Uterus (tissue), 2 donors: ENCODE results near the gene DNAJC21.

Experiments
- CTCF ChIP-seq, 4 experiments: fragments of 200-600 bp in 2 of 4; fragments of 450-650 bp in 2 of 4; sonication (generic) in 2 of 4; IDR thresholded peaks; one replicate each; pipeline ENCODE4 v1.5.1; 2016 to 2019; ENCODE audit warnings: antibody characterized with exemption in 4 of 4, mild to moderate bottlenecking in 2 of 4, moderate library complexity in 1 of 4
- POLR2A ChIP-seq, 2 donors: fragments of 450-650 bp; IDR thresholded peaks; one replicate each; pipeline ENCODE4 v1.6.1; 2016; ENCODE audit warnings: antibody characterized with exemption in 2 of 2, mild to moderate bottlenecking in 1 of 2, moderate library complexity in 1 of 2

- TF ChIP-seq CTCF (IDR thresholded peaks at IDR 0.05) (no peak), POLR2A (IDR thresholded peaks at IDR 0.05) (no peak)
Observed at GRCh38 chr5:35002459-35002858, 73.1 kb downstream of the DNAJC21 start.
